Measurements from ENCODE around the gene ZBTB7C. TPM values are rescaled to one million over a fixed set of nuclear protein-coding genes. Genes with fewer than 3 reads are reported as not detected.

The ZBTB7C gene
- total and polyA plus RNA-seq, 9 donors = 1.5 to 26.6 (median 15.7) TPM

GRCh38 chr18:48134609-48135008 is 274.6 kb downstream of the ZBTB7C start:
- Histone ChIP-seq H3K27me3 (no peaks in the 10 kb centered on the region), H3K27ac (peak overlapping the region in 1 of 2 donors; percentile 52), H3K9me3 (no peaks in the 10 kb centered on the region), H3K4me3 (no peak overlapping the region), H3K36me3 (no peaks in the 10 kb centered on the region), H3K4me1 (ENCODE audit: insufficient read depth) (peaks cover 9% of the 10 kb centered on the region)
- WGBS, 3 donors = 95 to 97% (median 96%) methylated on average over 5 of the region's 5 CpGs
- TF ChIP-seq POLR2A (IDR thresholded peaks at IDR 0.05) = no peak
- TF ChIP-seq EP300 (IDR thresholded peaks at IDR 0.05) = no peak
- no peak for TF ChIP-seq CTCF (IDR thresholded peaks at IDR 0.05)
- intact Hi-C loops (cut with DNase I) = no loop called here
- no peak for DNase-seq

- peaks cover 2% of the 10 kb centered on the region for H3K4me1 ChIP-seq (ENCODE audit: insufficient read depth)
Measured at GRCh38 chr18:48133671-48134251, 275.4 kb downstream of the ZBTB7C start.

GRCh38 chr18:48132797-48133655 is 276.2 kb downstream of the ZBTB7C start:
- Histone ChIP-seq H3K27me3 (no peaks in the 10 kb centered on the region), H3K36me3 (no peaks in the 10 kb centered on the region), H3K27ac (peak overlapping the region in 1 of 2 donors; percentile 41), H3K4me3 (no peak overlapping the region), H3K9me3 (no peaks in the 10 kb centered on the region), H3K4me1 (ENCODE audit: insufficient read depth) (peaks cover 2% of the 10 kb centered on the region)
- intact Hi-C loops (cut with DNase I) = no loop called here
- TF ChIP-seq POLR2A (IDR thresholded peaks at IDR 0.05) = no peak
- TF ChIP-seq CTCF (IDR thresholded peaks at IDR 0.05) = no peak
- TF ChIP-seq EP300 (IDR thresholded peaks at IDR 0.05) = no peak
- WGBS, 3 donors = 68 to 78% (median 71%) methylated on average over 6 of the region's 6 CpGs
- no peak for DNase-seq

More at GRCh38 chr18:48133671-48134251, 275.4 kb downstream of the ZBTB7C start:
- WGBS, 3 donors = 22 to 26% (median 23%) methylated on average over 5 of the region's 5 CpGs
- Histone ChIP-seq H3K27ac (peak overlapping the region in 1 of 2 donors; percentile 52), H3K9me3 (no peaks in the 10 kb centered on the region), H3K4me3 (no peak overlapping the region), H3K36me3 (no peaks in the 10 kb centered on the region), H3K27me3 (no peaks in the 10 kb centered on the region)
- TF ChIP-seq EP300 (IDR thresholded peaks at IDR 0.05) = no peak
- no peak for TF ChIP-seq POLR2A (IDR thresholded peaks at IDR 0.05)
- no peak for TF ChIP-seq CTCF (IDR thresholded peaks at IDR 0.05)
- intact Hi-C loops (cut with DNase I) = no loop called here
- DNase-seq = peak in 2 of 5 donors; percentile 39 to 46

GRCh38 chr18:48131042-48131441 is 278.1 kb downstream of the ZBTB7C start:
- Histone ChIP-seq H3K9me3 (no peaks in the 10 kb centered on the region), H3K4me1 (ENCODE audit: insufficient read depth) (peaks cover 2% of the 10 kb centered on the region), H3K27me3 (no peaks in the 10 kb centered on the region), H3K36me3 (no peaks in the 10 kb centered on the region), H3K4me3 (no peak overlapping the region), H3K27ac (no peak overlapping the region)
- WGBS, 3 donors = 97 to 98% (median 97%) methylated on average over 9 of the region's 9 CpGs
- DNase-seq = no peak
- intact Hi-C loops (cut with DNase I) = no loop called here
- TF ChIP-seq CTCF (IDR thresholded peaks at IDR 0.05) = no peak
- TF ChIP-seq POLR2A (IDR thresholded peaks at IDR 0.05) = no peak
- no peak for TF ChIP-seq EP300 (IDR thresholded peaks at IDR 0.05)
